IMR-90 (cell line): ENCODE data around the gene ANO2. TPM values are rescaled to one million over a fixed set of nuclear protein-coding genes. Genes with fewer than 3 reads are reported as not detected.

Experiments used
- ATAC-seq: fragments of 200-7000 bp; cut with Tn5 transposase; 2 replicates; pipeline ENCODE4 v1.9.1; 2020; ENCODE audit warnings: low read depth, mild to moderate bottlenecking, moderate library complexity
- BruUV-seq: library from RNA; stranded (reverse); fragments of 400-500 nt; replicated peaks from 2 replicates; lab custom pipeline; 2021; lab: Mats Ljungman, UMichigan
- CTCF ChIA-PET: fragments of 300-600 bp; formaldehyde crosslinking; extraction: SDS; loops from one replicate; lab custom pipeline; 2021; ENCODE audit warnings: antibody characterized with exemption; lab: Yijun Ruan, JAX
- POLR2A ChIA-PET: fragments of 300-600 bp; sonication (Branson Sonifier 250); formaldehyde crosslinking; loops from one replicate; lab custom pipeline; 2022; ENCODE audit warnings: antibody characterized with exemption; ENCODE audit not compliant: unreplicated experiment; lab: Charles Lee
- DNase-seq: peaks from one replicate; pipeline ENCODE4 v3.0.0; 2013
- H2AFZ ChIP-seq: replicated peaks from 2 replicates; pipeline ENCODE3; 2013; ENCODE audit warnings: low read length, mild to moderate bottlenecking; ENCODE audit not compliant: poor library complexity
- H2AK5ac ChIP-seq: 2 replicates; pipeline ENCODE4 v1.6.1; 2013; ENCODE audit warnings: low read depth, low read length, inconsistent platforms
- H2AK9ac ChIP-seq: replicated peaks from 2 replicates; pipeline ENCODE3; 2013; ENCODE audit warnings: mild to moderate bottlenecking, low read depth, low read length, moderate library complexity; ENCODE audit not compliant: poor library complexity
- H2BK120ac ChIP-seq: 2 replicates; pipeline ENCODE4 v1.6.1; 2013; ENCODE audit warnings: low read depth, low read length, inconsistent platforms
- H2BK15ac ChIP-seq: 3 replicates; pipeline ENCODE4 v1.6.1; 2013; ENCODE audit warnings: low read depth, low read length, inconsistent platforms
- H2BK20ac ChIP-seq: 2 replicates; pipeline ENCODE4 v1.6.1; 2013; ENCODE audit warnings: low read depth, mild to moderate bottlenecking, inconsistent platforms, low read length, moderate library complexity
- H2BK5ac ChIP-seq: 2 replicates; pipeline ENCODE4 v1.6.1; 2013; ENCODE audit warnings: mild to moderate bottlenecking, low read depth, low read length, inconsistent platforms; ENCODE audit not compliant: poor library complexity, severe bottlenecking
- H3K14ac ChIP-seq: replicated peaks from 2 replicates; pipeline ENCODE4 v1.6.1; 2013; ENCODE audit warnings: low read depth, low read length, inconsistent platforms
- H3K18ac ChIP-seq: 2 replicates; pipeline ENCODE4 v1.6.1; 2013; ENCODE audit warnings: low read depth, low read length, control low read depth
- H3K23ac ChIP-seq: 2 replicates; pipeline ENCODE4 v1.6.1; 2013; ENCODE audit warnings: low read depth, low read length, inconsistent platforms
- H3K27ac ChIP-seq: 2 replicates; pipeline ENCODE4 v1.5.1; 2013; ENCODE audit warnings: mild to moderate bottlenecking, control low read depth, low read length; ENCODE audit not compliant: insufficient read depth
- H3K27me3 ChIP-seq: 2 replicates; pipeline ENCODE4 v1.6.1; 2013; ENCODE audit warnings: low read length; ENCODE audit not compliant: control insufficient read depth, insufficient read depth
- H3K36me3 ChIP-seq: 2 replicates; pipeline ENCODE4 v1.6.1; 2013; ENCODE audit warnings: low read length, mixed read lengths; ENCODE audit not compliant: control insufficient read depth, insufficient read depth
- H3K4ac ChIP-seq: 2 replicates; pipeline ENCODE4 v1.6.1; 2013; ENCODE audit warnings: low read depth, low read length, inconsistent platforms
- H3K4me1 ChIP-seq: 2 replicates; pipeline ENCODE4 v1.6.1; 2013; ENCODE audit warnings: low read length, mixed read lengths; ENCODE audit not compliant: control insufficient read depth, insufficient read depth
- H3K4me2 ChIP-seq: 2 replicates; pipeline ENCODE4 v1.6.1; 2013; ENCODE audit warnings: low read depth, mild to moderate bottlenecking, control low read depth, low read length, moderate library complexity
- H3K4me3 ChIP-seq: 2 replicates; pipeline ENCODE4 v1.5.1; 2013; ENCODE audit warnings: low read depth, mild to moderate bottlenecking, control low read depth, low read length, moderate library complexity; ENCODE audit not compliant: insufficient read depth
- H3K56ac ChIP-seq: 2 replicates; pipeline ENCODE4 v1.6.1; 2013; ENCODE audit warnings: low read length, inconsistent platforms; ENCODE audit not compliant: insufficient read depth; ENCODE audit errors: extremely low read depth
- H3K79me1 ChIP-seq, 2 experiments: 2 replicates each; pipeline ENCODE4 v1.6.1; 2013; ENCODE audit warnings: low read length in 2 of 2, inconsistent platforms in 1 of 2, low read depth in 1 of 2
- H3K9ac ChIP-seq: 2 replicates; pipeline ENCODE4 v1.6.1; 2013; ENCODE audit warnings: low read depth, low read length, control low read depth
- H3K9me1 ChIP-seq: 2 replicates; pipeline ENCODE4 v1.6.1; 2013; ENCODE audit warnings: low read length, inconsistent platforms; ENCODE audit not compliant: insufficient read depth
- H3K9me3 ChIP-seq: 2 replicates; pipeline ENCODE4 v1.6.1; 2013; ENCODE audit warnings: low read length; ENCODE audit not compliant: control insufficient read depth, insufficient read depth
- H4K20me1 ChIP-seq: 2 replicates; pipeline ENCODE4 v1.6.1; 2013; ENCODE audit warnings: low read length, inconsistent platforms; ENCODE audit not compliant: insufficient read depth
- H4K5ac ChIP-seq: 2 replicates; pipeline ENCODE4 v1.6.1; 2013; ENCODE audit warnings: mild to moderate bottlenecking, low read depth, low read length, control low read depth
- H4K8ac ChIP-seq, 2 experiments: 2 replicates each; pipeline ENCODE4 v1.6.1; 2013; ENCODE audit warnings: low read depth in 2 of 2, low read length in 2 of 2, control low read depth in 1 of 2, inconsistent platforms in 1 of 2
- H4K91ac ChIP-seq: 2 replicates; pipeline ENCODE4 v1.6.1; 2013; ENCODE audit warnings: low read depth, low read length, inconsistent platforms; ENCODE audit not compliant: insufficient read depth
- BHLHE40 ChIP-seq: fragments of 150-350 bp; IDR thresholded peaks from 2 replicates; pipeline ENCODE4 v1.6.1; 2016; ENCODE audit warnings: mild to moderate bottlenecking, low read depth, low read length
- MXI1 ChIP-seq: IDR thresholded peaks from 2 replicates; pipeline ENCODE4 v1.6.1; 2012; ENCODE audit warnings: low read depth, mild to moderate bottlenecking, low read length, moderate library complexity, borderline replicate concordance
- NFE2L2 ChIP-seq: fragments of 150-350 bp; IDR thresholded peaks from 2 replicates; pipeline ENCODE4 v1.6.1; 2016; ENCODE audit warnings: low read depth, mild to moderate bottlenecking, low read length
- POLR2A ChIP-seq: IDR thresholded peaks from 2 replicates; pipeline ENCODE4 v1.6.1; 2012; ENCODE audit warnings: mild to moderate bottlenecking, low read depth, low read length
- SMC3 ChIP-seq: fragments of 150-350 bp; IDR thresholded peaks from 2 replicates; pipeline ENCODE4 v1.6.1; 2016; ENCODE audit warnings: low read depth, mild to moderate bottlenecking, antibody characterized with exemption, low read length, moderate library complexity
- WGBS, 2 experiments: methylation state at CpG; one replicate each; pipeline versions ENCODE4 v1.1.5 to v1.1.7; 2013; ENCODE audit warnings: missing lambda C conversion rate in 2 of 2; ENCODE audit not compliant: insufficient read length in 1 of 2; ENCODE audit errors: extremely low coverage in 2 of 2; 5-methylcytosine and 5-hydroxymethylcytosine counted together
- dilution Hi-C: fragments of 300-500 bp; cut with HindIII; formaldehyde crosslinking; loops from one replicate; pipeline ENCODE4 v1.14.3; 2018; ENCODE audit warnings: low sequenced_read_pairs; ENCODE audit not compliant: unreplicated experiment
- in situ Hi-C: fragments of 300-500 bp; cut with MboI; formaldehyde crosslinking; loops from 3 replicates; pipeline ENCODE4 v1.14.3; 2019; ENCODE audit warnings: low sequenced_read_pairs, inconsistent platforms, mixed read lengths
- intact Hi-C: fragments of 100-400 bp; cut with micrococcal nuclease; formaldehyde crosslinking; loops from 2 replicates; pipeline ENCODE4 v1.10.0; 2022
- polyA plus RNA-seq, 3 experiments: library from polyadenylated mRNA; depleted of rRNA; stranded (reverse); fragments of >200 nt; gene quantifications; 2 replicates each; pipeline ENCODE4 v1.2.3, GENCODE V29; 2012; ENCODE audit warnings: low replicate concordance in 1 of 3
- total RNA-seq: library from RNA; depleted of rRNA; stranded (reverse); fragments of >200 nt; gene quantifications from 2 replicates; pipeline ENCODE4 v1.2.3, GENCODE V29; 2012
- TF ChIP-seq, protein P1 (sequence below): conservative IDR thresholded peaks from 2 replicates; pipeline ENCODE4 v1.5.1; 2012; ENCODE audit warnings: mild to moderate bottlenecking, low read depth, low read length, improper control_type of control experiment
- TF ChIP-seq, protein P2 (sequence below): fragments of 150-350 bp; IDR thresholded peaks from 2 replicates; pipeline ENCODE4 v1.6.1; 2017; ENCODE audit warnings: mild to moderate bottlenecking, antibody characterized with exemption, low read length, low read depth

The ANO2 gene
- total and polyA plus RNA-seq, 2 of the 4 experiments (the other 2 are of a cell fraction) = 0.22 TPM; not detected in 1

DNA sequence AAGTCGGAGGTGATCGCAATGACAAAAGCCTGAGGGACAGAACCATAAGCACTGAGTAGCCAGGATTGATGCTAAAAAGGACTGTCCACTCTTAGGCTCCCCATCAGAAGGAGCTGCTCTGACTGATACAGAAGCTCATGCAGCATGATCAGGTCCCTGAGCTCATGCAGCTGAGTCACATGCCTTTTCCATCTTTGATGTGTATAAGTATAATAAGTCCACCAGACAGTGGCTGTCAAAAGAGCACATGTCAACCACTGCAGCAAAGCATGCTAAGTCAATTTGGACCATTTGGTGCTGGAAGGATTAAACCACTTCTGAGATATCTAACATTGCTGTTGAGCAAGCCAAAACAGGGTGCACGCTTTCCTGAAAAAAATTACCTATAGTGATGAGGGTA is 369.1 kb downstream of the ANO2 start:
- Histone ChIP-seq H4K8ac (no peak overlapping the region), H4K91ac (no peak overlapping the region), H2AK9ac (no peak overlapping the region), H2AK5ac (no peak overlapping the region), H4K5ac (no peak overlapping the region), H3K27ac (no peak overlapping the region), H3K9me1 (no peaks in the 10 kb centered on the region), H2AFZ (no peak overlapping the region), H4K20me1 (no peaks in the 10 kb centered on the region), H3K4me3 (no peak overlapping the region), H3K18ac (no peak overlapping the region), H3K79me1 (no peaks in the 10 kb centered on the region), H2BK120ac (no peak overlapping the region), H3K9ac (no peak overlapping the region), H3K4me2 (no peak overlapping the region), H3K9me3 (no peaks in the 10 kb centered on the region), H3K36me3 (no peaks in the 10 kb centered on the region), H3K14ac (no peak overlapping the region), H3K56ac (no peak overlapping the region), H2BK20ac (no peak overlapping the region), H3K27me3 (peaks cover 13% of the 10 kb centered on the region), H3K23ac (no peak overlapping the region), H2BK5ac (no peak overlapping the region), H3K4ac (no peak overlapping the region), H2BK15ac (no peak overlapping the region), H3K4me1 (peaks cover 3% of the 10 kb centered on the region)
- DNase-seq = no peak
- intact Hi-C loops = no loop called here
- 90% methylated on average over 2 of the region's 3 CpGs; no CpG with 5 or more reads in 1 of the 2 experiments for WGBS, 2 experiments
- BruUV-seq = no TSS peak
- no peak for ATAC-seq
- CTCF ChIA-PET = no interaction called here
- in situ Hi-C loops = no loop called here
- dilution Hi-C loops = no loop called here
- POLR2A ChIA-PET = no interaction called here
- TF ChIP-seq, protein P1, sequence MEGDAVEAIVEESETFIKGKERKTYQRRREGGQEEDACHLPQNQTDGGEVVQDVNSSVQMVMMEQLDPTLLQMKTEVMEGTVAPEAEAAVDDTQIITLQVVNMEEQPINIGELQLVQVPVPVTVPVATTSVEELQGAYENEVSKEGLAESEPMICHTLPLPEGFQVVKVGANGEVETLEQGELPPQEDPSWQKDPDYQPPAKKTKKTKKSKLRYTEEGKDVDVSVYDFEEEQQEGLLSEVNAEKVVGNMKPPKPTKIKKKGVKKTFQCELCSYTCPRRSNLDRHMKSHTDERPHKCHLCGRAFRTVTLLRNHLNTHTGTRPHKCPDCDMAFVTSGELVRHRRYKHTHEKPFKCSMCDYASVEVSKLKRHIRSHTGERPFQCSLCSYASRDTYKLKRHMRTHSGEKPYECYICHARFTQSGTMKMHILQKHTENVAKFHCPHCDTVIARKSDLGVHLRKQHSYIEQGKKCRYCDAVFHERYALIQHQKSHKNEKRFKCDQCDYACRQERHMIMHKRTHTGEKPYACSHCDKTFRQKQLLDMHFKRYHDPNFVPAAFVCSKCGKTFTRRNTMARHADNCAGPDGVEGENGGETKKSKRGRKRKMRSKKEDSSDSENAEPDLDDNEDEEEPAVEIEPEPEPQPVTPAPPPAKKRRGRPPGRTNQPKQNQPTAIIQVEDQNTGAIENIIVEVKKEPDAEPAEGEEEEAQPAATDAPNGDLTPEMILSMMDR = no peak
- TF ChIP-seq SMC3 (no peak), BHLHE40 (no peak), POLR2A (no peak), NFE2L2 (no peak), MXI1 (no peak)
- TF ChIP-seq, protein P2, sequence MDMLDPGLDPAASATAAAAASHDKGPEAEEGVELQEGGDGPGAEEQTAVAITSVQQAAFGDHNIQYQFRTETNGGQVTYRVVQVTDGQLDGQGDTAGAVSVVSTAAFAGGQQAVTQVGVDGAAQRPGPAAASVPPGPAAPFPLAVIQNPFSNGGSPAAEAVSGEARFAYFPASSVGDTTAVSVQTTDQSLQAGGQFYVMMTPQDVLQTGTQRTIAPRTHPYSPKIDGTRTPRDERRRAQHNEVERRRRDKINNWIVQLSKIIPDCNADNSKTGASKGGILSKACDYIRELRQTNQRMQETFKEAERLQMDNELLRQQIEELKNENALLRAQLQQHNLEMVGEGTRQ = no peak
